Right ventricle myocardium inferior (tissue), 1 donor: Measurements from ENCODE around the gene MINK1. TPM values are rescaled to one million over a fixed set of nuclear protein-coding genes. Genes with fewer than 3 reads are reported as not detected.
"Not testable (repeated sequence)": the region's sequence is repeated elsewhere in the genome, so short reads cannot be mapped to it uniquely, and the experiment has no call there.

Experiments used
- ATAC-seq: fragments of 200-7000 bp; cut with Tn5 transposase; one replicate; pipeline ENCODE4 v1.9.1; 2020; ENCODE audit warnings: mild to moderate bottlenecking, moderate library complexity
- DNase-seq: peaks from one replicate; pipeline ENCODE4 v3.0.0; 2021; ENCODE audit errors: missing footprints
- intact Hi-C: fragments of 100-400 bp; cut with DNase I; formaldehyde crosslinking; loops from one replicate; pipeline ENCODE4 v1.11.0; 2022
- total RNA-seq: library from RNA; stranded (reverse); fragmentation: NEBNext Ultra II Directional; extraction: Animal tissue kit (Norgen Biotek cat#: 25700); gene quantifications from one replicate; pipeline ENCODE4 v1.2.1, GENCODE V29; 2021
- donor health status: DM: no; HTN: yes; CAD: no; lungs with severe emphysema.

Gene MINK1
- total RNA-seq, 1 donor from 2014 or later: 50.7 TPM

DNA sequence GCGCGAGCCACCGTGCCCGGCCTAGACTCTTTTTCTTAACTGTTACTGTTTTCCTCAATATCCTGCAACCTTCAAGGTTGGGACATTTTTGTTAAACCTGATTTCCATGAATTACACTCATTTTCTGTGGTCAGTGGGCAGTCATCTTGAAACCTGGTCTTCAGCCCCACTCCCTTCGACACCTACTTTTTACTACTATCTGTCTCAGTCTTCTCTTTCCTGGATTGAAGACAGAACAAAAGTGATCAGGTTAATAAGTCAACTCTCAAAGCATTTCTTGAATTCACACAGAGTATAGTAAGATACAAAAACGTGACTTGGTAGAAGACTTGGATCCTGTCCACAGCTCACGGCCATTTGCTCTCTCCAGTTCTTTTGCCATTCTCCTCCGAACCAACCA is 6.1 kb downstream of the MINK1 start:
- ATAC-seq (no peak), DNase-seq (no peak)
- intact Hi-C loops: loop anchor here (5.0 to 10.0 kb wide), 2 partner anchors 46 to 52 kb away; partner anchors contain the start of genes GLTPD2 and VMO1

DNA sequence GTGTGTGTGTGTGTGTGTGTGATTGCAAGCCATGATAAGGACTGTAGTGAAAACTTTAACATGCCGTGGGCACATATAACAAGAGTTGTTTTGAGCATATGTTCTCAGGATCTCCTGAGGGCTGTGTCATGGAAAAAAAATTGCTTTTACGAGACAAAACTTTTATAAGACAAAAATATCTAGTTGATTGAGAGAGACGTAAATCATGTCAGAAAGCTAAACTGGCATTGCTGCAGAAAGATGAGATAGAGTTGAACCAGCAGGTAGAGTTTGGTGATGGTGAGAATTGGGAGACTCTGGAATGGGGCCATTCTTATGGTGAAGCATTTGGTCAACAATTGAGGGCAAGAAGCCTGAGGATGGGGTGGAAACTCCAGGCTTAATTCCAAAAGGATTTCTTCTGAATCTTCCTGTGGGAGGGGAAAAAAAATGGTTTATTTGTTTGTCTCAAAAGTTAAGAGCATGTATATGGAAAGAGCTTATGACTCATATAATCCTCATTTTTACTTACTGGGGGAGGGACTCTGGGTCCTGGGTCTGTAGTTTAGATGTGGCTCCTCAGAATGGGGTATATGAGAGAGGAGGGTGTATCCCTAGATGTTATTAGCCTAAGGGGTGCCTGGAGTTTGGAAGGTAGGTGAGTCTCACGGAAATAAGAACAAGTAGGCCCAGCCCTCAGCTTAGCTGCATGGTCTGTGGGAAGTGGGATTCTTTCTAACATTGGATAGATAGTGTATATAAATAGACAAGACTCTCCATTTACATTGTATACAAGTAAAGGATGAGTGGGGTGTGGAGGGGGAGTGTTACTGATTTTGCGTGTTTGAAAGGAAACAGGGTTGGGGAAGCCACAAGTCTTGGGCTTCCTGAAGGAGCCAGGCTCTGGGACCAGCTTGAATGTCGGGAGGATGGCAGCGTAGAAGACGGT is 7.1 kb downstream of the MINK1 start:
- no peak for DNase-seq
- intact Hi-C loops: loop anchor here (5.0 to 10.0 kb wide), 3 partner anchors 45 to 65 kb away; partner anchors contain the start of genes CHRNE, GLTPD2 and VMO1
- no peak for ATAC-seq

DNA sequence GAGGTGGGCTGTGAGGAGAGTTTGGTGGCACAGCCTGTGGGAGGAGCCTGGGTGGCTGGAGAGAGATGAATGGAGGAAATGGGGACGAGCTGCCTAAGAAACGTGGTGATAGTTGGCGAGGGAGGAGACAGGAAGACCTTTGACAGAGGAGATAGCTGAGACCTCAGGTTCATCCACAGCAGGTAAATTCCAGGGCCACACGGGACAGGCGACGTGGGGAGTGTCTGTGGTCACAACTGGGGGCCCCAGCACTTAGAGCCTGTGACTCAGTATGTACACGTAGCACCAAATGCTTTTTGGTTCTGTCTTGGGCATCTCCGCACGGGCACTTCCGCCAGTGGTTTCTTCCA is 7.7 kb downstream of the MINK1 start:
- intact Hi-C loops: loop anchor here (10.0 kb wide), 1 partner anchor 64 kb away; the partner anchor contains the start of gene CHRNE
- no peak for ATAC-seq
- no peak for DNase-seq

DNA sequence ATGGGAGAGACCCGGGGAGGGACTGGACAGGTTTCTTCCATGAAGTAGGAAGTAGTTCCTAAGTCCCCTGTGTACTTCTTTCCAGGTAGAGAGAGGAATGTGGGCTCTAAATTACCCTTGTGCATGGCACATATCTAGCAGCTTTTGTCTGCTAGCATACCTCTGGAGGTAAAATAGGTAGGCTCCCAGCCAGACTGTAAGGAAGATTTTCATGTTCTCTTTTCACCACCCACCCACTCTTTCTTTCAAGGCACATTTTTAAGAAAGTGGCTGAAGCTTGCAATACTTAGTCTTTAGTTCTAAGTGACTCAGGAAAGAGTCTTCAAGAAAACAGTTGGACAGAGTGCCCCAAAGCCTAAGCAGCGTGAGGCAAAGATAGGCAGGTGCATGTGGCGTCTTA is 9.2 kb downstream of the MINK1 start:
- intact Hi-C loops: loop anchor here (10.0 kb wide), 1 partner anchor 62 kb away; the partner anchor contains the start of gene CHRNE
- ATAC-seq (no peak), DNase-seq (no peak)

DNA sequence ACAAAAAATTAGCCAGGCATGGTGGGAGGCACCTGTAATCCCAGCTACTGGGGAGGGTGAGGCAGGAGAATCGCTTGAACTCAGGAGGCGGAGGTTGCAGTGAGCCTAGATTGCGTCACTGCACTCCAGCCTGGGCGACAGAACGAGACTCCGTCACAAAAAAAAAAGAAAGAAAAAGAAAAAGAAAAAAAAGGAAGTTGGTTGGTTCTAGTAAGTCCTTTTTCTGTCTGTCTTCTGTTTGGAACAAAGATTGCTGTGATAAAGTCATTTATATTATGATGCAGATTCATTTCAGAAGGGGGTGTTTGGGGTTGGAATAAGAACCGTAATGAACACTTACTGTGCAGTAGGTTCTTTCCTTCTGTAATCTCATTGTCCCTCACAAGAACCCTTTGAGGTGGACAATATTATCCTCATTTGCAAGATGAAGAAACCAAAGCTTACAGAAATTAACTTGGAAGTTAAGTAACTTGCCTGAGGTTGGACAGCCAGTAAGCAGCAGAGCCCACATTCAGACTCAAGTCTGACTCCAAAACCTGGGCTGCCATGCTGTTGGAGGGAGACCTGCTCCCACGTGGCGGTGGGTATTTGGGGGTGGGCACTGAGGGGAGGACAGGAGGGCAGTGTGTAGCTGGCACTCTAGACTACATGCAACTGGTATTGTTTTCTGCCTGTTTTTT is 10.3 kb downstream of the MINK1 start:
- no peak for DNase-seq
- intact Hi-C loops: loop anchor here (10.0 kb wide), 1 partner anchor 61 kb away; the partner anchor contains the start of gene CHRNE
- ATAC-seq: no peak

DNA sequence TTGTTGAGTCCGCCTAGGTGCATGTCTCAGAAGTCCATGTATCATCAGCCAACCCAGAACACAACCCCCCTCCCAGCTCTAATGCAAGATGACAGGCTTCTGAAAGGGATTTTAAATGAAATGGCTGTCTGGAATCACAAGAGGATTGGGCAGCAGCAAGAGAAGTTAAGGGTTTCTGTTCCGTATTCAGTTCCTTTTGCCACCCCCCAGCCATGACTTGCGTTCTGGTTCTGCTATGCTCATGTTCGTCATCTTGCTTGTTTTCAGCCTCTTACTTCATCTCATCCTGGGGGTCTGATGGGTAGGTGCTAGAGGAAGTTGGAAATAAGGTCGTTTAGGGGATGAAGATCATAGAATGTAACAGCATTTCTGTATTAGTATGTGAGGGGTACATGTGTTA is 12.0 kb downstream of the MINK1 start:
- intact Hi-C loops: loop anchor here (10.0 kb wide), 1 partner anchor 60 kb away; the partner anchor contains the start of gene CHRNE
- no peak for DNase-seq
- no peak for ATAC-seq

DNA sequence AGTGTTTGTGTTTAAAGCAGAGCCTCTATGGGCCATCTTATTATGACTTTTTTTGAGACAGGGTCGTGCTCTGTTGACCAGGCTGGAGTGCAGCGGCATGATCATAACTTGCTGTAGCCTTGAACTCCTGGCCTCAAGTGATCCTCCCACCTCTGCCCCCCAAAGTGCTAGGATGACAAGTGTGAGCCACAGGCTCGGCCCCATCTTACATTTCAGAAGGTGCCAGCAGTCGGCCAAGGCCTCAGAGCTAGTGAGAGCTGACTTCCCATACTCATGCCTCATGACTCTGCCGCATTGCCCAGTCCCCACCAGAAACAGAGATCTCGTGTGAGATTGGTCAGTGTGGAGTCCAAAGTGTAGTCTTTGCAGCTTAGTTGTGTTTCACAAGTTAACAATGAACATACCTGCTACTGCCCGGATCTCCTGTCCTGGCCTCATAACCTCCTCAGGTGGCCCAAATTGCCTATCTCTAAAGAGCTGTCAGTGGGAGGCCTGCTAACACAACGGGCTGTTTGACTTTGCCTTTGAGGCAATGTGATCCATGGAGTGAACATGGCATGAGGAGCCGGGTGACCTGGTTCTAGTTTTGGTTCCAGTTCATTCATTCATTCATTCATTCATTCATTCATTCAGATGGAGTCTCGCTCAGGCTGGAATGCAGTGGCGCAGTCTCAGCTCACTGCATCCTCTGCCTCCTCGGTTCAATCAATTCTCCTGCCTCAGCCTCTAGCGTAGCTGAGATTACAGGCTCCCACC is 13.7 kb downstream of the MINK1 start:
- no peak for ATAC-seq
- intact Hi-C loops: loop anchor here (10.0 kb wide), 1 partner anchor 58 kb away; the partner anchor contains the start of gene CHRNE
- DNase-seq: no peak

DNA sequence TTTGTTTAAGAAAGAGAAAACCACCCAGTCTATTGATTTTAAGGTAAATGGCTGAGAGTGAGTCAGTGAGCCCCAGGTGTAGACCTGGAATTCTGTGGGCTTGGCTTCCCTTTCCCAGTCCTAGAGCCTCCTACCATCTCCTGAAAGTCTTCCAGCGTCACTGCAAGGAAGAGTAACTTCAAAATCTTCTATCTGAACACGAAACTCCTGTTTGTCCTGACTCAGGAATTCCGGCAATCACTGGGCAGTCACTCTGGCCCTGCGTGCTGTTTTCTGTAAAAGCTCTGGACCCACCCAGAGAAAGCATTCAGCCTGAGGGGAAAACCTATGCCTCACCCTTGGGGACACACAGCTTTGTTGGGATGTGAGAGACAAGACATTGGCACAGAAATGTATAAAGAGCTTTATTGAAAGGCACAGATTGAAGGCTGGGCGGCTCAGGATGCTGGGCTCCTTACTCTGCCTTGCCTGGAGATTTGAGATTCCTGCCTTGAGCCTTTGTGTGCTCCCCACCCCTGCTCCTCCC is 15.9 kb downstream of the MINK1 start:
- ATAC-seq (no peak), DNase-seq (no peak)
- intact Hi-C loops: loop anchor here (10.0 kb wide), 1 partner anchor 56 kb away; the partner anchor contains the start of gene CHRNE

DNA sequence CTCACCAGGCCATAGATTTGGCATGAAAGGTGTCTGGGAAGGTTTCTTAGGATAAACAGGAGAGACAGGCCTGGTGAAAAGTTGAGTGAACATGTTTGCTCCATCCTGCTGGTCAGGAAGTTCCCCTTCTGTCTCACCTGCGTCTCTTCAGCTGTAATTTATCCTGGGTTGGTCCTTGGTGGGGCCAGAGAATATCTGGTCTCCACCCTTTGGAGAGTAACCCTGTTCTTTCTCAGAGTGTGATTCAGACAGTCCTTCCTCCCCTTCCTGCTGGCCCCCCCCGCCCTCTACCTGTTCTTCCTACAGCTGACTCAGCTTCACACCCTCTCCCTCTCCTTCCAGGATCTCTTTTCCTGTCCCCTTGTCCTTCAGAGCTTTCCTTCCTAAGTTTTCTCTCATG is 17.1 kb downstream of the MINK1 start:
- DNase-seq: no peak
- ATAC-seq: no peak
- intact Hi-C loops: no loop called here

DNA sequence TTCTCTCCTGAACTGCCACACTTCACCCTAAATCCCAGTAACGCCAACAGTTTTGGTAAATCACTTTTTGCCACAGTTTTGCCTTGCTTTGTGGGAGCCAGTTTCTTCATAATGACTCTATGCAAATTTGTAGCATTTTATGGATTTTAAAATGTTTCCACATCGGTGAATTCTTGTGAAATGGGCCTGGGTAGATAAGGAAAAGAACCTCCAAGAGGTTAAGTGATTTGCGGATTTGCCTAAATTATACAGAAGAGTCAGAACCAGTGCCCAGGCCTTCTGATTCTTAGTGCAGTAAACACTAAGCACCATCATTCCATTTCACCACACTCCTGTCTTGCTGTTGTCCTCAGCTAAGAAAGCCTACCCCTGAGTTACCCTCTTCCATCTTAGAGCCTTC is 17.9 kb downstream of the MINK1 start:
- intact Hi-C loops: no loop called here
- no peak for DNase-seq

DNA sequence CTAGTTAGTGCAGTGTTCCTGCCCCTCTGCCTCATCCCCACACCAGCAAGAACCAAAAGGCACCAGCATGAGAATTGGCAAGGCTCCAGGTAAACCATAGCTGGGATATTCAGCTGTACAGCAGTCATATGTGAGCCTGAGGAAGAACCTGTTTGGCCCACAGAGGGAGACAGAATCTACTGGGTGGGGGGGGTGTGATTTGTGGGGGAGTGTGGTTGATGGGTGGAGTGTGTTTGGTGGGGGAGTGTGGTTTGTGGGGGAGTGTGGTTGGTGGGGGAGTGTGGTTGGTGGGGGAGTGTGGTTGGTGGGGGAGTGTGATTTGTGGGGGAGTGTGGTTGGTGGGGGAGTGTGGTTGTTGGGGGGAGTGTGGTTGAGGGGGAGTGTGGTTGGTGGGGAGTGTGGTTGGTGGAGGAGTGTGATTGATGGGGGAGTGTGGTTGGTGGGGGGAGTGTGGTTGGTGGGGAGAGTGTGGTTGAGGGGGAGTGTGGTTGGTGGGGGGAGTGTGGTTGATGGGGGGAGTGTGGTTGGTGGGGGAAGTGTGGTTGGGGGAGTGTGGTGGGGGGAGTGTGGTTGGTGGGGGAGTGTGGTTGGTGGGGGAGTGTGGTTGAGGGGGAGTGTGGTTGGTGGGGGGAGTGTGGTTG is 19.5 kb downstream of the MINK1 start:
- DNase-seq: no peak
- intact Hi-C loops: no loop called here
- no peak for ATAC-seq

More for the DNA sequence above, 17.9 kb downstream of the MINK1 start:
- ATAC-seq: no peak

DNA sequence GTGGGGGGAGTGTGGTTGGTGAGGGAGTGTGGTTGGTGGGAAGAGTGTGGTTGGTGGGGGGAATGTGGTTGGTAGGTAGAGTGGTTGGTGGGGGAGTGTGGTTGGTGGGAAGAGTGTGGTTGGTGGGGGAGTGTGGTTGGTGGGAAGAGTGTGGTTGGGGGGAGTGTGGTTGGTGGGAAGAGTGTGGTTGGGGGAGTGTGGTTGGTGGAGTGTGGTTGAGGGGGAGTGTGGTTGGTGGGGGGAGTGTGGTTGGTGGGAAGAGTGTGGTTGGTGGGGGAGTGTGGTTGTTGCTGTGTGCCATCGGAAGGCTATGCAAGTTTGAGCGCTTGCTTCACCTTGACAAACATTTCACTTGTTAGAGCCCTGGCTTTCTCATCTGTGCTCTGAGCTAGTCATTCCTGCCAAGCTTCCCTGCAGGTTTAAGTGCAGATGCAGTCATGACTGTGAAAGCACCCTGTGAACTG is 20.1 kb downstream of the MINK1 start:
- ATAC-seq: no peak
- DNase-seq: no peak
- intact Hi-C loops: no loop called here

DNA sequence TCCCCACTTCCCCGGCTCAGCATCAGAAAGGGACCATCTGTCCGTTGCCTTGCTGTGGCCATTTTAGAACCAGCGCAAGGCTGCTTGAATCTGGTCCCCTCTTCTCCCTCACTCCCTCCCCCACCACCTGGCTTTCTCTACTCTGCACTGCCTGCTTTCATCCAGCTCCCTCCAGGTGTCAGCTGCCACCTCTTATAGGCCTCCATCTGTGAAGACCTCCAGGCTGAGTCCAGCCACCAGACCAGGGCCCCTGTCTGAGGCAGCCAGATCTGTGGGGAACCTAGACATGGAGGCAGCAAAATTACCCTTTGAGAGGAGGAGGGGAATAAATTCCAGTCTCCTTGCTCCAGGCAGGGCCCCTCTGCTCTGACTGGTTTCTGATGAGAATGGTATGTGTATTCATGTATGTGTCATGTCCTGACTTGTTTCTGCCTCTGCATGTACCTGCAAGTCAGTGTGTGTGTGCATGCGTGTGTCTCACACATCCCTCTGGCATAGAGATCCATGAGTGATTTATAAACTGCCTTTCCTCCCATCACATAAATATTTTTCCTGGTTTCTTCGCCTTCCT is 21.1 kb downstream of the MINK1 start:
- no peak for ATAC-seq
- no peak for DNase-seq
- intact Hi-C loops: no loop called here

DNA sequence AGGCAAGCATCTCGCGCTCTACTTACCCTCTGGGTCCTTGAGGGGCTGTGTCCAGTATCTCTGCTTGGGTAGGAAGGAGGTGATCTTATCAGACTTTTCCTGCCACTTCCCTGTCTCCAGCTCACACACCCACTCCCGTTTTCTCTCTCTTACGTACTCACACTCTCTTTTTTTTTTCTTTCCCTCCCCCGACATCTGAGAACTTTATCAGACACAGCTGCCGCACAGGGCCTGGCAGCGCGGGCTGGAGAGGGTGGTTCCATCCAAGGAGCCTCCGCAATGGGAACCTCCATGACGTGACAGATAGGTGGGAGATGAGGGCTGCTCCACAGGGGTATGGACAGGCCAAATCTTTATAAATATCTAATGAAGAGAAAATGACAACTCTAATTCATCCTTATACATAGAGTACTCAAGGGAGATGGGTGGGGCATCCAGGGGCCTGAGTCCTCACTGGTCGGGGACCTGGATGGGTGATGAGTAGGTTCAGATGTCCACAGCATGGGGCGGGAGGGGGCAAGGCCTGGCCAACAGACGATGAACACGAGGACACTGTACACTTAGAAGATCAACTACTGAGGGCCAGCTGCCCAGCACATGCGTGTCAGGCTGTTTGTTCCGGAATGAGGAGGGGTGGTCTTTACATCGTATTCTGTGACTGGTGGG is 23.3 kb downstream of the MINK1 start:
- ATAC-seq (no peak), DNase-seq (no peak)
- intact Hi-C loops: no loop called here

DNA sequence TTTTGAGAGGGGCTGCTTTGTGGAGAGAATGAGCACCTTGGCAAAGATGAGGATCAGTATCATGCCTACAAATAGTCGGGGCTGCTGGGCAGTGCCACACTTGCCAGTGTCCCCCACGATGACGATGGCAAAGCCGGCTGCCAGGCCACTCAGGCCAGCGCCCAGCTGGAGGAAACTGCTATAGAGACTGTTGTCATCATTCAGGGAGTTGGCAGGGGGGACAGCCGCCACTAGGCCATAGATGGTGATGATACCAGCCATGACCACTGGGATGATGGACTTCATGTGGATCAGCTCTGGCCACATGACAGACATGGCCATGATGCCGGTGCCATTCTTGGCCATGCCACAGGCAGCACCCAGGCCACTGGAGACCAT is 23.8 kb downstream of the MINK1 start:
- intact Hi-C loops: no loop called here
- ATAC-seq: no peak
- no peak for DNase-seq

DNA sequence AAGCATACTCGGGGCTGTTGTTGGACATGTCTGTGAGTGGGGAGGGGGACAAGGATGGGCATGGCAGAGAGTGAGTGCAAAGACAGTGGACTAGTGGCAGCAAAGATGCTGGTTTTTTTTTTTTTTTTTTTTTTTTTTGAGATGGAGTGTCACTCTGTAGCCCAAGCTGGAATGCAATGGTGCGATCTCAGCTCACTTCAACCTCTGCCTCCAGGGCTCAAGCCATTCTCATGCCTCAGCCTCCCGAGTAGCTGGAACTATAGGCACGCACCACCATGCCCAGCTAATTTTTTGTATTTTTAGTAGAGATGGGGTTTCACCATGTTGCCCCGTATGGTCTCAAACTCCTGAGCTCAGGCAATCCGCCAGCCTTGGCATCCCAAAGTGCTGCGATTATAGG is 24.2 kb downstream of the MINK1 start:
- ATAC-seq, intact Hi-C loops, DNase-seq: not testable (repeated sequence)
